ENCODE measurements around the gene GALNT14. TPM values are rescaled to one million over a fixed set of nuclear protein-coding genes. Genes with fewer than 3 reads are reported as not detected.
A peak's percentile ranks its signal among the peaks of the same experiment; 100 is the strongest.
"Not testable (repeated sequence)": the region's sequence is repeated elsewhere in the genome, so short reads cannot be mapped to it uniquely, and the experiment has no call there.

Gene GALNT14
- polyA plus RNA-seq, 4 donors, result 4.9 to 47.3 (median 34.2) TPM

DNA sequence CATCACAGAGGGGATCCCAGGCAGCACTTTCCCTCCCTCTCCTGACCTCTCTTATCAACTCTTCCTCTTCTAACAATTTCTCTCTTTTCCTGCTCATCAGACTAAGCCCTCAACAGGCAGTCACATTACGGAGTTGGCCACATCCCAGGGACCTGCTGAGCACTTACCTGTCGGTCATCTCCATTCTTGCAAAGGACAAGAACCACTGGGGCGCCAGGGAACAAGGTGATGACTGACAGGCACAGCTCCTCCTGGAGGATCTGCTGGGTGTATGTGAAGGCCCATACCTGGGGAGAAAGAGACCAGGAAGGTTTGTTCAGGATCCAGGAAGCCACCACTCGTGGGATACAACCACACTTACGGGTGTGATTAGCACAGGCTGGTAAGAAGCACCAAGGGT lies 226.2 kb downstream of the GALNT14 start:
- DNase-seq (ENCODE audit: low read depth in 4 of 4, low spot score in 3 of 4), result no peak

- no peak for DNase-seq (ENCODE audit: low read depth in 4 of 4, low spot score in 3 of 4)
Measured at GRCh38 chr2:30911327-30911726, 226.9 kb downstream of the GALNT14 start.

DNA sequence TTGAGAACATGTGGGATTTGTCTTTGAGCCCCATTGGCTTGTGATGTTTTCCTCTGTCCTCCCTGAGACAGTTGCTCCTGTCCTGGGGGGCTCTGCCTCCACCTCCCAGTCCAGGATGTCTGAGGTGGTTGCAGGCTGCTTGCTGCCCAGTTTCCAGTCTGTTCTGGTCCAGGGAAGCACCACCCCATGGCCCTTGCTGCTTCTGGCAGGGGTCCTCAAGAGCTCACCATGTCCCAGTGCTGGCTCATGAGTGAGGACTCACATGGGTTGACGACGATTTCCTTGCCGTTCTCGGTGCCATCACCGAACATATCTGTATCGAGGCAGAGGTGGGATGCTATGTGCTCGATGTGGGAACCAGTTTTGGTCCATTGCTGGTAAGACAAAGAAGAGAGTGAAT lies 227.6 kb downstream of the GALNT14 start:
- DNase-seq (ENCODE audit: low read depth in 4 of 4, low spot score in 3 of 4), result no peak

- DNase-seq (ENCODE audit: low read depth in 4 of 4, low spot score in 3 of 4), result not testable (repeated sequence)
Measured at GRCh38 chr2:30904437-30904836, 233.8 kb downstream of the GALNT14 start.

GRCh38 chr2:30903326-30903725 lies 234.9 kb downstream of the GALNT14 start:
- DNase-seq (ENCODE audit: low read depth in 4 of 4, low spot score in 3 of 4), result no peak

DNA sequence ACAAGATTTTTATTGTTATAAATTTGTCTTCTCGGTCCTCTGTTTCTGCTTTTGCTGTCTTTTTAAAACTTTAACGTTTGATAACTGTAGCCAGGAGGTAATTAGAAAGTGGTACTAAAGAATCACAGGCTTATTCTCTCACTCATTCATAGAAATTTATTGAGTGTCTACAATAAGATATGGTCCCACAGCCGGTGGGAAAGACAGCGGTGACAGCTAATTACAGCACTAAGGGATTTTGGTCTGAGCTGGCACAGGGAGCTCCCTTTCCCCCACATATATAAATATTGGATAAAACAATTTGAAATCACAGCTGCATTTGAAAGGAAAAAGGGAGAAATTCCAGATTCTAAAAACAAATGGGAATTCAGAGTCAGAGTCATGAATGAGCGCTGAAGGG lies 237.9 kb downstream of the GALNT14 start:
- no peak for DNase-seq (ENCODE audit: low read depth in 4 of 4, low spot score in 3 of 4)

DNA sequence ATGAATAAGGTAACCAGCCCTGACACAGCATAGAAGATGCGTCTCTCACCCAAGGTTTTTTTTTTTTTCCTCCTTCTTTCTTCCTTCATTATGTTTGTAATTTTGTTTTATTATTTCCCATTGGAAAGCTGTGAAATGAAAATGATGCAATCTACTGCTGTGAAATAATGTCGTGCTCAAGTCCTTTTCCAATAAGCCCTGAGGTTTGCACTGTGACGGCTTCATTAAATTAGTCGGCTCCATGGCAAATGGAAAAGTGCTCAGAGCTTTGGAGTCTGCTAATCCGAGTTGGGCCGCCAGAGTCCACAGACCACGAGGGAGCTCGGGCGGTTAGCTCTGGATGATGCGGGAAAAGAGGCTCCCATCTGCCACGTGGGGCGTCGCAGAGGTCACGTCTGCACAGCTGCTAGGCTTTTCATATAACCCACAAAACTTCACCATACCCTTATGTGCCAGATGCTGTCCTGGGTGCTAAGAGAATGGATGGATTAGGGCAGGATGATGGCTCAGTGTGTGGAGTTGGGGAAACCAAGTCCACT lies 238.7 kb downstream of the GALNT14 start:
- no peak for DNase-seq (ENCODE audit: low read depth in 4 of 4, low spot score in 3 of 4)

DNA sequence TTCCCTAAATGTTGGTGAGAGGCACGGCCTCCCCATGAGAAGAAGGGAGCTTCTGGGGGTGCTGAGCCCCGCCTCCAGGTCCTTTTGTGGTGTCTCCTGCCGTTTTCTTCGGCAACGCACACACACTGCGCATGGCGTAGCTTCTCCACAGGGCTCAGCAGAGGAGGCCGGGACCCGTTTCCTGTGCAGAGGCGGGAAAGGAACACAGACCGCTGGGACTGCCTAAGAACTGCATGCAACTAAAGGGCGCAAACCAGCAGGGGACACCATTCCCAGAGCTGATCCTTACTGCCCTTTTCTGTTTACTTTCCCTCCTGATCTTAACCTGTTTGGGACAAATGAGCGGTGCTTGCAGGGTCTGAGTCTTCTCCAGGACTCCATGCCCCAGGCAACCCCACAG lies 240.7 kb downstream of the GALNT14 start:
- no peak for DNase-seq (ENCODE audit: low read depth in 4 of 4, low spot score in 3 of 4)

DNA sequence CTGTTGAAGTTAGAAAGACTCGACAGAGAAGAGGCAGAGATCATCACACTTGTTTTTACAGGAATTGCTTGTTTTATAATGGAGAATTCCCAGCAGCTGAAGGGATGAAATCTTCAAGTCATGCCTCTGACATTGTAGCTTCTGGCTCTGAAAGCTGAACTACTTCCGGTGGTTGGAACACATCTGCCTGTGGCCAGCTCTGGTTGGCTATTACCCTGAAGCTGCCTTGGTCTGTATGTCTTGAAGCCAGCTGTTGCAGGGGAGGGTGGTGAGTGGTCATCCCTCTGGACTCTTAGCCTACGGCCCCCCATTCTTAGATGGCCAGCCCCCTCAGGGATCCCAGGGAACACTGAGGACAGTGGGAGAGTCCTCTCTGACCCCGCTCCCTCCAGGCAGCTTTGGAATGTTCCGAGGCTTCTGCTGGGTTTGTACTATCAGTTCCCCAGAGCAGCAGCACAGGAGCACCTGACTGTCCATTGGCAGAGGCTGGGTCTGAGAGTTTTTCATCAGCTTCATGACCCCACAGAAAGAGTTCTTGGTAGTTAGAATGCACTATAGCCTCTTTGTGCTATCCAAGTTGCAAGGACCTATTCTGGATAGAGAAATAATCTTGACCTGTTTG lies 243.6 kb downstream of the GALNT14 start:
- no peak for DNase-seq (ENCODE audit: low read depth in 4 of 4, low spot score in 3 of 4)

DNA sequence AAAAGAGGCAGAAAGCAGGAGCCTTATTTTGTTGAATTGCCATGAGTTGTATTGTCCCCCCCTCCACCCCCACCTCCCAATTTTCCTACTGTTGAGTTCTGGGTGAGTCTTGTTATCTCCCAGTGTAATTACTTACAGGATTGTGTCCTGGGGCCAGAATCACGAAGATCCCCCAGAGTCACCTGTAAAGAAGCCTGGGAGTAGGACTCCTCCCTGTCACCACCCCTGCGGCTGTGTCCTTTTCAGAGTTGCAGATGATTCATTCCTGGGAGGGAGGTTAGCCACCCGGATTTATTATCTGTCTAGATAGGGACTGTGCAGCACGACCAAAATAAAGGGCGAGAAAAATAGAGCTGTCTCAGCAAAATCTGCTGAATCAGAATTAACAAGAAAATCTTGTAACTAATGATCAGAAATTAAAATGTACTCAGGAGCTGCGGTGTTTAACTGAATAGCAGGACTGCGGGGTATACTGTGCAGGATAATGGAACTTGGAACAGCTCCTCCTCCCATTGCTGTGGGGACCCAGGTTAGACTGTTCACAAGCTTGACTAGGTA lies 249.3 kb downstream of the GALNT14 start:
- DNase-seq (ENCODE audit: low read depth in 4 of 4, low spot score in 3 of 4), result no peak

DNA sequence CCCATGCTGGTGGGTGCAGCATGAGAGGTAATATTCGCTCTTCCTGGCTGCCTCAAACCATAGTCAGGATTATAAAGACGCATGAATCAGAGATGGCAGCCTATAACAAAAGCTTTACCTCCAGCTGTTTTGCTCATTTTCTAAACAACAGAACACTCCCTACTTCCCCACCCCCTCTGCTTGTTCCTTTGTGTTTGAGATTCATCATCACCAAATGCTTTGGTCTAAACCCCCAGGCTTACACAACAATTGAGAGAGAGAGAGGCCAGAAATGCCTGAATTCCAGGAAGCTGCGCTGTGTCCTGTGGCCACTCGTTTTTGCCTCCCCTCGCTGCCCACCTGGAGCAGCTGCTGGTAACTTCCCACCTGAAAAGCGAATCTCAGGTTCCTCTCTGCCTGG lies 252.2 kb downstream of the GALNT14 start:
- DNase-seq (ENCODE audit: low read depth in 4 of 4, low spot score in 3 of 4), result no peak

- no peak for DNase-seq (ENCODE audit: low read depth in 4 of 4, low spot score in 3 of 4)
Measured at GRCh38 chr2:30883822-30884221, 254.4 kb downstream of the GALNT14 start.

DNA sequence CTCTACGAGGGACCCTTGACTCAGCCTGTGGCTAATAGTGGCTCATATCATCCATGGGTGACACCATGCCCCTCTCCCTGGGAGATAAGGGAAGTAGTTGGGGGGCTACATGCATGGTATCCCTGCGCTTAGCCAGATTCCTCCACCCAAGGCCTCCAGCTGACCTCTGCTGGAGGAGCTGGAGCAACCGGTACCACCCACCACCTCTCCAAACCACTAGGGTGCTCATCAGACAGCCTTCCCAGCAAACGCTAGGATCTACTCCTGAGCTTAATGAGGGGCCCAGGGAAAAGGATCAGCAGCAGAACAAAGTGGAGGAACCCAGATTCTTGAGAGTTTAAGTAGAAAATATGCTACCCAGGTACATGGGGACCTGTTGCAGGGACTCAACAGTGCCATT lies 255.1 kb downstream of the GALNT14 start:
- no peak for DNase-seq (ENCODE audit: low read depth in 4 of 4, low spot score in 3 of 4)

DNA sequence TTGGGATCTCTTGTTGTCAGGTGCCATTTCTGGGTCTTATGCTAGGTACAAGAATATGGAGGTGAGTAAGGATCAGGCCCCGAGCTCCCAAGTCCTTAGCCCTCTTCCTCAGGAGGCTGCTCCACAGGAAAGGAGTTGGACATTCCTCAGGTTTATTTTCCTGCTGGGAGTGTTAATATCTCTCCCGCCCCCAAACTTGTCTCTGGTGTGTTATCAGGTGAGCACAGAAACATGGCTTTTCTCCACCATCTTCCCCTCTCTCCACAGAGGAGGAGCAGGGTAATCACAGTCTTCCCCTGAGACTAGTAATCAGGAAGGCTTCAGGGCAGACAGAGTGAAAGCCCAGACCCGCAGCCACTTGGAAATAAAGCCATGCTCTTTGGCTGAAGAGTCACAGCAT lies 257.7 kb downstream of the GALNT14 start:
- DNase-seq (ENCODE audit: low read depth in 4 of 4, low spot score in 3 of 4), result no peak

GRCh38 chr2:30877833-30878232 lies 260.4 kb downstream of the GALNT14 start:
- no peak for DNase-seq (ENCODE audit: low read depth in 4 of 4, low spot score in 3 of 4)

DNA sequence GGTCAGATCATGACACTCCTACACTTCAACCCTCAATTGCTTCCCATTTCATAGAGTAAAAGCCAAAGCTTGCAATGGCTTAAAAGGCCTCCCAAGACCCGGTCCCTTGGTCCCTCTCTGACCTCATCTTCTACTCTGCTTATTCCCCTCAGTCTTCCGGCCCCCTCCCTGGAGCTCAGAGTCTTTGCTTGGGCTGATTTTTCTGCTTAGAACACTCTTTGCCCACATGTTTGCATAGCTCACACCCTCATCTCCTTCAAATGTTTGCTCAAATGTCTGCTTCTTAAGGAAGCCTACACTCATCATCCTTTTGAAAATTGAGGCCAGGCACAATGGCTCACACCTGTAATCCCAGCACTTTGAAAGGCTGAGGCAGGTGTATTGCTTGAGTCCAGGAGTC lies 265.4 kb downstream of the GALNT14 start:
- DNase-seq (ENCODE audit: low read depth in 4 of 4, low spot score in 3 of 4), result no peak

DNA sequence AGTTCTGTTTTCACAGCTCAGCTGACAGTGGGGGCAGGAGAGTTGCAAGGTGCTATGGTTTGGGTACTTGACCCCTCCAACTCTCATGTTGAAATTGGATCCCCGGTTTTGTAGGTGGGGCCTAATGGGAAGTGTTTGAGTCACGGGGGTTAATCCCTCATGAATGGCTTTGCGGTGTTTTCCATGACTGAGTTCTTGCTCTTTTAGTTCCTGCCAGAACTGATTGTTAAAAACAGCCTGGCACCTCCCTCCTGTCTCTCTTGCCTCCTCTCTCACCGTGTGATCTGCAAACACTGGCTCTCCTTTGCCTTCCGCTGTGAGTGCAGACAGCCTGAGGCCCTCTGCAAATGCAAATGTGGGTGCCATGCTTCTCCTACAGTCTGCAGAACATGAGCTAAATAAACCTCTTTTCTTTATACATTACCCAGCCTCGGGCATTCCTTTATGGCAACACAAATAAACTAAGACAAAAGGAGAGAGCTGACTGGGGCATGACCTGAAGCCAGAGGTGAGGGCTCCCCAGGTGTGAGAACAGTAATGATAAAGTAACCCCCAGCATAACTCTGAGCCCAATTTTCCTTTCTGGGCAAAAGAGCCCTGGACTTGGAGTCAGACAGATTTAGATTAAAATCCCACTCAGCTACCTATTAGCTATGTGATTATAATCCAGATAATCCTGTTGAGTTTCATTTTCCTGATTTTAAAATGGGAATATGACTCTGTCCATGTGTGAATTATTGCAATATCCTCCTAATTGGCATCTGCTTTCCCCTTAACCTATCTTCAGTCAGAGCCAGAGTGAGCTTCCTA lies 266.1 kb downstream of the GALNT14 start:
- DNase-seq (ENCODE audit: low read depth in 4 of 4, low spot score in 3 of 4), result peak in 1 of 4 donors; percentile 25

DNA sequence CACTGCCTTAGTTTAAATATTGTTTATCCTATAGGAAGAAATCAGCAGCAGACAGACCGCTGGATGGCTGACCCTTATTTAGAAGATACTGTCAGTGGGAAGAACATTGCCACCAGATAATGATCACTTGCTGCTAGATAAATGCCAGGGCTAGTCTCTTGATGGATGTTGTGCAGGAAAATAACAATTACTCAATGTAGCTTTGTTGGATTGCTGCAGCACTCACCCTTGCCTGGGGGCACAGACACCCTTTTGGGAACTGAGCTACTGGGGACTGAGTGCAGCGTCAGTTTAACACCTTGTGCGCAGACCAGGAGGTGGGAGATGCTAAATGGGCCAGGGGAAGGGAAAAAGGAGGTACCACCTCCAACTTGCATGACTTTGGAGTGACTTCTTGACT lies 266.8 kb downstream of the GALNT14 start:
- DNase-seq (ENCODE audit: low read depth in 4 of 4, low spot score in 3 of 4), result no peak

- DNase-seq (ENCODE audit: low read depth in 4 of 4, low spot score in 3 of 4), result no peak
Measured at GRCh38 chr2:30869988-30870387, 268.3 kb downstream of the GALNT14 start.

DNA sequence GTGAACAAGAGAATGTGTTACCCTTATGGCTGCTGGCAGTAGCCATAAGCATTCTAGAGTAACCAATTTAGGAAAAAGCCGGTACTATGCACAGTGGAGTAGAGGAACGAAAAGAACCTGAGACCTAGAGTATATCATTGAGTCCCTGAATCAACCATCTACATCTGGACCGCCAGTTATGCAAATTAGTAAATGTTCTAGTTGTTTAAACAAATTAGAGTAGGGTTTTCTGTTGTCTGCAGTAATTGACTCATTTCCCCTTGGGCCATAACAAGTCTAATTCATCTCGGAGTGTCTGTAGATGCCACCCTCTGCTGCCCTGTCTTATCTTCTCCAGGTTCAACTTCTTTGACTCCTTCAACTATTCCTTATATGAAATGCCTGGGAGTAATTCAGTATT lies 270.9 kb downstream of the GALNT14 start:
- no peak for DNase-seq (ENCODE audit: low read depth in 4 of 4, low spot score in 3 of 4)

DNA sequence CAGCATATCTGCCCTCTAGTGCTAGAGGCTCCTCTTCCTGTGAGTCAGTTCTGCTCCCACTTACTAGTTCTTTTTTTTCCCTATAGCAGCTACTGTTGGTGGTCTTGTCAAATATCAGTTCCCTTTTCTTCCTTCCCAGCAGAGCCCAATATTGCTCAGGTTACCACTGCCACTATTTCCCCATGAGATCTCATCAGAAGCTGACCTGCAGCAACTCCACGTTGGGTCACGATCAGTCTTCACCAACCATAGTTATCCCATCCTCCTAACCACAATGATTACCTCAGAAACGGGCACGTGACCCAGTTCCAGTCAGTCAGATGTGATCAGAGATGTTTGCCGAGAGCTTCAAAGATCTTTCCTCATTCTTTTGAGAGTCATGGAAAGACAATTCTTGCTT lies 271.3 kb downstream of the GALNT14 start:
- DNase-seq (ENCODE audit: low read depth in 4 of 4, low spot score in 3 of 4), result no peak

Data from left renal pelvis (tissue), 4 donors.